HT1080 (cell line): ENCODE data around the gene AIF1L. TPM values are rescaled to one million over a fixed set of nuclear protein-coding genes. Genes with fewer than 3 reads are reported as not detected.

Experiments used
- DNase-seq: peaks from one replicate; pipeline ENCODE4 v3.0.0-alpha.2; 2015; ENCODE audit warnings: low read depth
- small RNA-seq: library from RNA; depleted of rRNA; stranded (forward); fragments of <200 nt; gene quantifications from one replicate; pipeline ENCODE3, GENCODE V24; 2014
- total RNA-seq: library from RNA; depleted of rRNA; stranded (reverse); fragments of >200 nt; shearing (Covaris generic); gene quantifications from 2 replicates; pipeline ENCODE4 v1.2.3, GENCODE V29; 2014; rRNA removed

Gene AIF1L
- total RNA-seq, 1 experiment from 2014 or later, result 1.0 TPM

GRCh38 chr9:131161585-131161984 lies 65.3 kb downstream of the AIF1L start:
- no peak for DNase-seq

- DNase-seq, result no peak
Observed at GRCh38 chr9:131162886-131163285, 66.6 kb downstream of the AIF1L start.

GRCh38 chr9:131165523-131165922 lies 69.2 kb downstream of the AIF1L start:
- DNase-seq, result no peak

- DNase-seq, result no peak
Observed at GRCh38 chr9:131167146-131167692, 70.9 kb downstream of the AIF1L start.

GRCh38 chr9:131167936-131168335 lies 71.6 kb downstream of the AIF1L start:
- no peak for DNase-seq

GRCh38 chr9:131169563-131170240 lies 73.4 kb downstream of the AIF1L start:
- no peak for DNase-seq

Small RNAs within 50 kb of the gene (small RNA-seq; reads per million reads assigned to genes)
- gene RNU6-881P, result not detected

Other genes with a start within 250 kb of the AIF1L start
- gene QRFP, start 199.7 kb upstream of the AIF1L start, total RNA-seq, result not detected in 2 replicates
- gene FIBCD1, start 157.3 kb upstream of the AIF1L start, total RNA-seq, result 11.6 TPM in 2 replicates
- 0.13 and 0.29 TPM in 2 replicates for gene LAMC3, start 87.4 kb upstream of the AIF1L start, total RNA-seq
- gene NUP214, start 29.1 kb downstream of the AIF1L start, total RNA-seq, result 22.1 and 27.1 TPM in 2 replicates
- gene FAM78A, start 180.0 kb downstream of the AIF1L start, total RNA-seq, result 1.3 and 2.4 TPM in 2 replicates
- gene PLPP7, start 193.2 kb downstream of the AIF1L start, total RNA-seq, result 0.56 and 1.6 TPM in 2 replicates